WTC11 (cell line): Measurements from ENCODE around the gene GAL. TPM values are rescaled to one million over a fixed set of nuclear protein-coding genes. Genes with fewer than 3 reads are reported as not detected.

Experiments used
- ATAC-seq: fragments of 200-7000 bp; cut with Tn5 transposase; 2 replicates; pipeline ENCODE4 v1.10.0; 2021; ENCODE audit warnings: mild to moderate bottlenecking, moderate library complexity
- CTCF ChIA-PET: fragments of 300-600 bp; sonication (Branson Sonifier 250); formaldehyde crosslinking; loops from one replicate; lab custom pipeline; 2021; ENCODE audit warnings: antibody characterized with exemption; lab: Charles Lee
- POLR2A ChIA-PET: fragments of 350-600 bp; sonication (Branson Sonifier 250); formaldehyde crosslinking; loops from one replicate; lab custom pipeline; 2021; ENCODE audit warnings: antibody characterized with exemption; lab: Charles Lee
- DNase-seq: peaks from one replicate; pipeline ENCODE4 v3.0.0; 2021; ENCODE audit warnings: low spot score
- H3K27ac Mint-ChIP-seq: 2 replicates; pipeline ENCODE4 v1.8.0; 2021; ENCODE audit warnings: mixed read lengths
- H3K27me3 Mint-ChIP-seq: 2 replicates; pipeline ENCODE4 v1.8.0; 2021; ENCODE audit warnings: low read depth, mild to moderate bottlenecking, moderate library complexity, mixed read lengths
- H3K36me3 Mint-ChIP-seq: 2 replicates; pipeline ENCODE4 v1.8.0; 2021; ENCODE audit warnings: mixed read lengths
- H3K4me1 Mint-ChIP-seq: 2 replicates; pipeline ENCODE4 v1.8.0; 2022; ENCODE audit warnings: mixed read lengths
- H3K4me3 Mint-ChIP-seq: 2 replicates; pipeline ENCODE4 v1.8.0; 2021; ENCODE audit warnings: mild to moderate bottlenecking, moderate library complexity, mixed read lengths
- H3K9me3 Mint-ChIP-seq: 2 replicates; pipeline ENCODE4 v1.8.0; 2021; ENCODE audit warnings: mixed read lengths
- FOXK1 ChIP-seq: sonication (generic); formaldehyde crosslinking; IDR thresholded peaks from 2 replicates; pipeline ENCODE4 v1.8.0; 2022; ENCODE audit warnings: mild to moderate bottlenecking, moderate library complexity, missing genetic modification reagents
- FOXP4 ChIP-seq: sonication (generic); formaldehyde crosslinking; IDR thresholded peaks from 2 replicates; pipeline ENCODE4 v1.8.0; 2022; ENCODE audit warnings: mild to moderate bottlenecking, missing genetic modification reagents
- GABPB1 ChIP-seq: sonication (generic); formaldehyde crosslinking; IDR thresholded peaks from 2 replicates; pipeline ENCODE4 v1.8.1; 2023; ENCODE audit warnings: mild to moderate bottlenecking, missing genetic modification reagents
- GTF2I ChIP-seq: fragments of 250-450 bp; sonication (Bioruptor Pico); conservative IDR thresholded peaks from 2 replicates; pipeline ENCODE4 v1.4.0; 2021; ENCODE audit warnings: mild to moderate bottlenecking
- MLX ChIP-seq: sonication (generic); formaldehyde crosslinking; IDR thresholded peaks from 2 replicates; pipeline ENCODE4 v1.8.1; 2023; ENCODE audit warnings: mild to moderate bottlenecking, missing genetic modification reagents, moderate library complexity
- MXD4 ChIP-seq: fragments of 250-450 bp; sonication (Bioruptor Pico); IDR thresholded peaks from 2 replicates; pipeline ENCODE4 v1.8.0; 2021; ENCODE audit warnings: mild to moderate bottlenecking, moderate library complexity, borderline replicate concordance
- MYBL2 ChIP-seq: sonication (generic); formaldehyde crosslinking; IDR thresholded peaks from 2 replicates; pipeline ENCODE4 v1.8.1; 2023; ENCODE audit warnings: mild to moderate bottlenecking, moderate library complexity, missing genetic modification reagents
- NFE2L1 ChIP-seq: sonication (generic); formaldehyde crosslinking; IDR thresholded peaks from 2 replicates; pipeline ENCODE4 v1.8.1; 2023; ENCODE audit warnings: missing genetic modification reagents
- SMAD4 ChIP-seq: sonication (generic); formaldehyde crosslinking; IDR thresholded peaks from 2 replicates; pipeline ENCODE4 v1.8.0; 2022; ENCODE audit warnings: mild to moderate bottlenecking, missing genetic modification reagents
- STAT6 ChIP-seq: sonication (generic); formaldehyde crosslinking; conservative IDR thresholded peaks from 2 replicates; pipeline ENCODE4 v1.8.1; 2023; ENCODE audit warnings: mild to moderate bottlenecking, low read depth, missing genetic modification reagents, moderate library complexity
- TCF7 ChIP-seq: sonication (generic); formaldehyde crosslinking; IDR thresholded peaks from 2 replicates; pipeline ENCODE4 v1.8.0; 2022; ENCODE audit warnings: mild to moderate bottlenecking, low read depth, missing genetic modification reagents, moderate library complexity
- TP53 ChIP-seq: sonication (generic); formaldehyde crosslinking; IDR thresholded peaks from 2 replicates; pipeline ENCODE4 v1.8.1; 2023; ENCODE audit warnings: mild to moderate bottlenecking, missing genetic modification reagents
- USF1 ChIP-seq: sonication (generic); formaldehyde crosslinking; IDR thresholded peaks from 2 replicates; pipeline ENCODE4 v1.8.0; 2022; ENCODE audit warnings: mild to moderate bottlenecking, missing genetic modification reagents
- USF2 ChIP-seq: sonication (generic); formaldehyde crosslinking; IDR thresholded peaks from 2 replicates; pipeline ENCODE4 v1.8.1; 2023; ENCODE audit warnings: mild to moderate bottlenecking, missing genetic modification reagents, moderate library complexity
- ZMAT4 ChIP-seq: fragments of 250-450 bp; sonication (Bioruptor Pico); IDR thresholded peaks from 2 replicates; pipeline ENCODE4 v1.9.0; 2021; ENCODE audit warnings: mild to moderate bottlenecking
- ZNF121 ChIP-seq: sonication (generic); formaldehyde crosslinking; IDR thresholded peaks from 2 replicates; pipeline ENCODE4 v1.8.0; 2023; ENCODE audit warnings: missing genetic modification reagents
- ZNF138 ChIP-seq: sonication (generic); formaldehyde crosslinking; conservative IDR thresholded peaks from 2 replicates; pipeline ENCODE4 v1.8.1; 2022; ENCODE audit warnings: mild to moderate bottlenecking, moderate library complexity, missing genetic modification reagents
- ZNF281 ChIP-seq: sonication (generic); formaldehyde crosslinking; IDR thresholded peaks from 2 replicates; pipeline ENCODE4 v1.8.0; 2023; ENCODE audit warnings: mild to moderate bottlenecking, missing genetic modification reagents
- ZNF423 ChIP-seq: fragments of 250-450 bp; sonication (Bioruptor Pico); IDR thresholded peaks from 2 replicates; pipeline ENCODE4 v2.1.2; 2022; ENCODE audit warnings: mild to moderate bottlenecking, moderate library complexity
- ZNF425 ChIP-seq: fragments of 250-450 bp; sonication (Bioruptor Pico); conservative IDR thresholded peaks from 2 replicates; pipeline ENCODE4 v1.9.0; 2021; ENCODE audit warnings: mild to moderate bottlenecking
- total RNA-seq: library from RNA; stranded (reverse); gene quantifications from 3 replicates; pipeline ENCODE4 v1.2.3, GENCODE V29; 2021

The GAL gene
- total RNA-seq, 1 experiment from 2014 or later = 102 TPM

GRCh38 chr11:68653486-68654430 is 30.6 kb upstream of the GAL start:
- CTCF ChIA-PET = no interaction called here
- peaks cover 3% of the 10 kb centered on the region; the same call in 1 of the 2 replicates for H3K27me3 Mint-ChIP-seq
- no peak for DNase-seq
- TF ChIP-seq ZNF281 (CRISPR knock-in tag) (no peak), TCF7 (no peak), SMAD4 (CRISPR knock-in tag) (no peak), ZMAT4 (CRISPR knock-in tag) (no peak), ZNF425 (no peak), GTF2I (CRISPR knock-in tag) (no peak), TP53 (CRISPR knock-in tag) (no peak), FOXP4 (CRISPR knock-in tag) (no peak), ZNF423 (CRISPR knock-in tag) (no peak), USF2 (CRISPR knock-in tag) (no peak), FOXK1 (no peak), MLX (no peak), ZNF138 (CRISPR knock-in tag) (no peak), GABPB1 (CRISPR knock-in tag) (no peak), ZNF121 (no peak), MYBL2 (CRISPR knock-in tag) (no peak), NFE2L1 (CRISPR knock-in tag) (no peak), STAT6 (CRISPR knock-in tag) (no peak), USF1 (CRISPR knock-in tag) (no peak), MXD4 (CRISPR knock-in tag) (no peak)
- TF ChIP-seq, all 79 proteins: peak for 0
- peaks cover 12% of the 10 kb centered on the region for H3K9me3 Mint-ChIP-seq
- peaks cover 10% of the 10 kb centered on the region for H3K36me3 Mint-ChIP-seq
- POLR2A ChIA-PET = interaction anchor here (0.6 kb wide), 1 partner anchor 168 kb away, joined by 7 read pairs; no protein-coding TSS in a partner anchor
- H3K4me1 Mint-ChIP-seq = peaks cover 16% of the 10 kb centered on the region; the same call in 1 of the 2 replicates
- H3K27ac Mint-ChIP-seq = no peak overlapping the region
- no peak overlapping the region for H3K4me3 Mint-ChIP-seq
- no peak for ATAC-seq
